Measurements from ENCODE around the gene CLDN15.
"Not testable (repeated sequence)": the region's sequence is repeated elsewhere in the genome, so short reads cannot be mapped to it uniquely, and the experiment has no call there.

CLDN15 gene

GRCh38 chr7:101200862-101201599 lies 36.6 kb downstream of the CLDN15 start, which contains the start of gene MOGAT3:
Gene MOGAT3 (minus strand): TSS chr7:101201036. CDS start chr7:101200854, 182 bp downstream.
- DNase-seq = no peak

- DNase-seq = no peak
Measured at GRCh38 chr7:101200504-101200861, 37.1 kb downstream of the CLDN15 start.

GRCh38 chr7:101199522-101199921 lies 38.1 kb downstream of the CLDN15 start:
- not testable (repeated sequence) for DNase-seq

- DNase-seq = no peak
Measured at GRCh38 chr7:101198476-101198875, 39.1 kb downstream of the CLDN15 start.

- DNase-seq = no peak
Measured at GRCh38 chr7:101197991-101198390, 39.6 kb downstream of the CLDN15 start.

GRCh38 chr7:101195884-101196283 lies 41.7 kb downstream of the CLDN15 start:
- DNase-seq = no peak

- DNase-seq = no peak
Measured at GRCh38 chr7:101189109-101189508, 48.5 kb downstream of the CLDN15 start.

- no peak for DNase-seq
Measured at GRCh38 chr7:101186844-101187428, 50.7 kb downstream of the CLDN15 start.

- DNase-seq = no peak
Measured at GRCh38 chr7:101186194-101186593, 51.4 kb downstream of the CLDN15 start.

GRCh38 chr7:101185258-101185839 lies 52.3 kb downstream of the CLDN15 start:
- DNase-seq = peak in 16 of 58 donors; percentile 4 to 74 (median 21)
